GM15510 (cell line): ENCODE data around the gene KCTD15.

Experiments used
- POLR2A ChIP-seq: IDR thresholded peaks from 3 replicates; pipeline ENCODE4 v1.6.1; 2011; ENCODE audit warnings: borderline replicate concordance; ENCODE audit not compliant: insufficient read length; ENCODE audit errors: extremely low read depth

Gene KCTD15

GRCh38 chr19:33840382-33840781 lies 43.7 kb downstream of the KCTD15 start:
- no peak for TF ChIP-seq POLR2A

- TF ChIP-seq POLR2A, result no peak
Measured at GRCh38 chr19:33840783-33841182, 44.1 kb downstream of the KCTD15 start.

- no peak for TF ChIP-seq POLR2A
Measured at GRCh38 chr19:33841685-33842084, 45.0 kb downstream of the KCTD15 start.

- no peak for TF ChIP-seq POLR2A
Measured at GRCh38 chr19:33844478-33844877, 47.8 kb downstream of the KCTD15 start.

GRCh38 chr19:33845498-33845897 lies 48.8 kb downstream of the KCTD15 start:
- TF ChIP-seq POLR2A, result no peak

GRCh38 chr19:33849551-33850147 lies 53.0 kb downstream of the KCTD15 start:
- no peak for TF ChIP-seq POLR2A

- TF ChIP-seq POLR2A, result no peak
Measured at GRCh38 chr19:33859016-33859415, 62.3 kb downstream of the KCTD15 start.

- no peak for TF ChIP-seq POLR2A
Measured at GRCh38 chr19:33860312-33861090, 63.8 kb downstream of the KCTD15 start.

- no peak for TF ChIP-seq POLR2A
Measured at GRCh38 chr19:33861950-33862349, 65.3 kb downstream of the KCTD15 start.

- TF ChIP-seq POLR2A, result no peak
Measured at GRCh38 chr19:33862981-33863380, 66.3 kb downstream of the KCTD15 start.

GRCh38 chr19:33863436-33863835 lies 66.8 kb downstream of the KCTD15 start:
- no peak for TF ChIP-seq POLR2A

GRCh38 chr19:33864311-33864850 lies 67.7 kb downstream of the KCTD15 start:
- TF ChIP-seq POLR2A, result no peak

- no peak for TF ChIP-seq POLR2A
Measured at GRCh38 chr19:33865306-33865705, 68.6 kb downstream of the KCTD15 start.
